Measurements from ENCODE around the gene LTBP2.
A peak's percentile ranks its signal among the peaks of the same experiment; 100 is the strongest.
"Not testable (repeated sequence)": the region's sequence is repeated elsewhere in the genome, so short reads cannot be mapped to it uniquely, and the experiment has no call there.

LTBP2 gene

DNA sequence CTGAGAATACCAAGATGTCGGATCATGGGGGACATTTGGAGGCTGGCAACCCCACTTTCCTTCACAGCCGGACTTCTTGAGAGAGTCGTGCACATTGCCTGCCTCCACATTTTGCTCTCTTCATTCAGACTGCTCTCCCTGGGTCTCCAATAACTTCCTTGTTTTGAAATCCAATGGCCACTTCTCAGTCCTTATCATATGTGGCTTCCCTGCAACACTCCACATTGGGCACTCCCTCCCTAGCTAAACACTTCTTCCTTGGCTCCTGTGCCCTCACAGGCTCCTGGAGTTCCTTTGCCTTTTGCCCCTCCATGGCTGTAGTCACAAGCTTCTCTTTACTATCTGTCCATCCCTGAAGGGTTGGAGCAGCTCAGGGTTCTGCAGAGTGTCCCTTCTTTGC is 149.0 kb downstream of the LTBP2 start:
- TF ChIP-seq POLR2A (IDR thresholded peaks at IDR 0.05; ENCODE audit: low read depth, low read length) = no peak
- no peak for FAIRE-seq
- no peak for DNase-seq (ENCODE audit: insufficient read length, low spot score)

DNA sequence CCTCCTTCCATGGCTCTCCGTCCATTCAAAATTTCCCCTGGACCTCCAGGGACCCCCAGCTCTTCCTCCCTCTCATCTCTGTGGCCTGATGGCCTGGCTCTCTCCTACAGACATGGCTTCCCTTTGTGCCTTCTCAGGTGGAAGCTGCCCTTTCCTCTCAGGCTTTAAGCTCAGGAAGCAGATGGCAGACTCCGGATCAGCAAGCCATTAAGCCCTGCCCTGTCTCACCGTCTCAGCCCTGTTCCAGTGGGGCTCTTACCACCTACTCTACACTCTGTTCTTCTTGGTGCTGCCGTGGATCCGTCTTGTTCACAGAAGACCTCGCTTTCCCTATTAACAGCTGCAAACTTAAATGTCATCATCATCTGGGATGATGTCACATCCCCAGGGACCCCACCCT is 152.1 kb downstream of the LTBP2 start:
- DNase-seq (ENCODE audit: insufficient read length, low spot score) = no peak
- TF ChIP-seq POLR2A (IDR thresholded peaks at IDR 0.05; ENCODE audit: low read depth, low read length) = no peak
- FAIRE-seq = no peak

DNA sequence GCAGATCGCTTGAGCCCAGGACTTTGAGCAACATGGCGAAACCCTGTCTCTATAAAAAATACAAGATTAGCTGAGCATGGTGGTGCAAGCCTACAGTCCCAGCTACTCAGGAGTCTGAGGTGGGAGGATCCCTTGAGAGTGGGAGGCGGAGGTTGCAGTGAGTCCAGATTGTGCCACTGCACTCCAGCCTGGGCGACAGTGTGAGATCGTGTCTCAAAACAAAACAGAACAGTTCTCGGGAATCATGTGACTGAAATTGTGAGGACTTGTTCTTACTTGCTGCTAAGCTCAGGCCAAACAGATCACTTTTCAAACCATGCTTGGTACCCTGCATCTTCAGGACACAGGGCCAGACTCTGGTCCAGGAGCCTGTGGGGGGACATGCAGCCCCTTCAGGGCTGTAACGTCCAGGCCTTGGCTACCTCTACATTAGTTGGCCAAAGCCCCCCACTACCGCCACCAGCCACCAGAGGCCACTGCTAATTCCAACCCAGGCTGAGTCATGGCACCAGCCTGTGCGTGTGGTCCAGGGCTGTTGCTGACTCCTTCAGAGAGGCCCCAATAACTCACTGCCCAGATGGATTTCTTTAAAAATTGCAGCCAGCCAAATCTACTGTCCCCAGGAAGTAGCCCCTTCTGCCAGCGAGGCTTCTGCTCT is 152.6 kb downstream of the LTBP2 start:
- FAIRE-seq (peak; percentile 38), DNase-seq (ENCODE audit: insufficient read length, low spot score) (peak; percentile 65)
- no peak for TF ChIP-seq POLR2A (IDR thresholded peaks at IDR 0.05; ENCODE audit: low read depth, low read length)

DNA sequence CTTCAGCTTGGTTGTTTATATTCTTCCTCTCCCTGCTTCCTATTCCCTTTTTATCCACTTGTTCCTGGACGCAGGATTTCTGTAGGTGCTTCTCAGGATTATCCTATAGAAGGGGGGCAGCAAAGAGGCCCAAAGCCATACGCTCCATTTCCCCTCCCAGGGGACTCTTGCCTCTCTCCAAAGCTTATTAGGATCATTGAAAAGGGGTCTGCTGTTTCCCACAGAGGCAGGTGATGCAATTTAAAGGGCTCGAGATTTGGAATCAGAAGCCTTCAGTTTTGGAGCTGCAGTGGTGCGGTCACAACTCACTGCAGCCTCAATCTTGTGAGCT is 154.5 kb downstream of the LTBP2 start:
- TF ChIP-seq POLR2A (IDR thresholded peaks at IDR 0.05; ENCODE audit: low read depth, low read length) = no peak
- no peak for DNase-seq (ENCODE audit: insufficient read length, low spot score)
- no peak for FAIRE-seq

DNA sequence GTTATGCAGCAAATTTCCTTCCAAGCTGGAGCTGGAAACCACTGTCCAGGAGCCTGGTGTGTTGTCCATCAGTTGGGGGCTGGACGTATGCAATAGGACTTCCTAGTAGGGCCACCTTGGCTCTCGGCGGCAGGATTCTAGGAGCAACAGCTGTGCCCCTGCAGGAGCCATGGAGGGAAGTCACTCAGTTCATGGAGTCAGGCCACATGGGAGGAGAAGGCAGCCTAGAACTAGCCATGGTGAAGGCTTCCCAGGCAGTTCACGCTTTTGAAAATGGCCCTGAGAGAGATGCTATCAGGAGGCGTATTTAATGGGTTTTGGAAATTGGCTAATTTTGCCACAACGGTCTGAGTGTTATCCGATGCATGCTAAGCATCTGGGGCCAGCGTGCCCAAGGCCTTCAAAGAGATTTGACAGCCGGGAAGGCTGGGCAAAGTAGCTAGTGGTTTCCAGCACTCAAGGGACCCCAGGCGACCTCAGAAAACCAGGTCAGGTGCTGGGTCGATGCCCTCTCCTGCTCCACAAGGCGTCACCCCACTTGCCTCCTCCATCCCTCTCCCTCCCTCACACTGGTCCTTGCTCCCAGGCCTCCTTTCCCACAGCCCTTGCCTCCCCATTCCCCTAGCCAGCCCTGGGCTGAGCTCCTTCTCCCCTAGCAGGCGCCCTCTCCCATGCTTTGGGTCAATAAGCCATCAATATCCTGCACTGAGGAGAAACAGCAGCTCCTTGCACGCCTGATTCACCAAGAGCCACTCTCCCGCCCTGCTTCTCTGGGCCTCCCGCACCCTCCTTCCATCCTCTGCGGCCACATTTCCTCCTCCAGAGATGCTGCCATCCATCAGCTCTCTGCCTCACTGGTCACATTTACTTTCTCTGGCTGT is 155.1 kb downstream of the LTBP2 start:
- DNase-seq (ENCODE audit: insufficient read length, low spot score) (no peak), FAIRE-seq (no peak)
- TF ChIP-seq POLR2A (IDR thresholded peaks at IDR 0.05; ENCODE audit: low read depth, low read length) = no peak

DNA sequence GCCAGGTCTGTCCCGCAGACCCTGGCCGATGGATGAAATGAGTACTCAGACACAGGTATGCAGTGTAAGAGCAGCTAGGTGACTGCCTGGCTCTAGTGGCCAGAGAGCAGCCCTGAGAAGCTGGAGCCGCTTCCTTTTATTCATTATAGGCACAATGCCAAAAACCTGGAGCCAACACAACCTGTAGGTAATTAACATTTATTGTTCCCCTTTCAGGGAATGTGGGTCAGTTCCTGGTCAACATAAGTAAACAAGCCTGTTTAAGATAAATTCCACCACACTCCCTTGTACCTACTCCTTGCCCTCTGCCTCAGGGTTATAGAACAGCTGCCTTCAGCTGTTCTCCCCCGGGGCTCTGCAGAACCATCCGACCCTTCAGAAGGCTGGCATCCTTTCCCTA is 157.6 kb downstream of the LTBP2 start:
- not testable (repeated sequence) for DNase-seq (ENCODE audit: insufficient read length, low spot score); FAIRE-seq

All from H54 (cell line).